Activated CD4-positive, alpha-beta T cell treated with anti-CD3 and anti-CD28 coated beads, Interleukin-2, amount 50 U/mL, for 16 hours (primary cell): Measurements from ENCODE around the gene PCK1.
A peak's percentile ranks its signal among the peaks of the same experiment; 100 is the strongest.
"Not testable (repeated sequence)": the region's sequence is repeated elsewhere in the genome, so short reads cannot be mapped to it uniquely, and the experiment has no call there.

Experiments
- DNase-seq: peaks from one replicate; pipeline ENCODE4 v3.0.0-alpha.2; 2020

PCK1 gene

GRCh38 chr20:57560554-57561355 is at the start of gene PCK1:
Gene PCK1, plus strand, starts transcription at chr20:57561110. Its CDS starts 302 bp downstream, at chr20:57561412.
- no peak for DNase-seq

- DNase-seq, result not testable (repeated sequence)
Observed at GRCh38 chr20:57511709-57512108, 49.2 kb upstream of the PCK1 start.

GRCh38 chr20:57512432-57512831 is 48.5 kb upstream of the PCK1 start:
- no peak for DNase-seq

- no peak for DNase-seq
Observed at GRCh38 chr20:57513199-57513598, 47.7 kb upstream of the PCK1 start.

- DNase-seq, result peak; percentile 30
Observed at GRCh38 chr20:57514273-57514751, 46.6 kb upstream of the PCK1 start.

GRCh38 chr20:57517904-57518303 is 43.0 kb upstream of the PCK1 start:
- no peak for DNase-seq

GRCh38 chr20:57522380-57523140 is 38.4 kb upstream of the PCK1 start:
- DNase-seq, result peak; percentile 51

- DNase-seq, result no peak
Observed at GRCh38 chr20:57523782-57524181, 37.1 kb upstream of the PCK1 start.

GRCh38 chr20:57524511-57525176 is 36.3 kb upstream of the PCK1 start, which contains the start of gene CTCFL:
Gene CTCFL, minus strand, starts transcription at chr20:57525140. Its CDS starts 935 bp downstream, at chr20:57524205.
- DNase-seq, result no peak

GRCh38 chr20:57525328-57526086 is 35.4 kb upstream of the PCK1 start:
- DNase-seq, result no peak

GRCh38 chr20:57526087-57526884 is 34.6 kb upstream of the PCK1 start:
- no peak for DNase-seq

- no peak for DNase-seq
Observed at GRCh38 chr20:57526885-57527460, 33.9 kb upstream of the PCK1 start.

GRCh38 chr20:57527728-57528127 is 33.2 kb upstream of the PCK1 start:
- no peak for DNase-seq

- no peak for DNase-seq
Observed at GRCh38 chr20:57528148-57528547, 32.8 kb upstream of the PCK1 start.

GRCh38 chr20:57529160-57529585 is 31.7 kb upstream of the PCK1 start:
- DNase-seq, result no peak

GRCh38 chr20:57529810-57530209 is 31.1 kb upstream of the PCK1 start:
- no peak for DNase-seq

GRCh38 chr20:57530327-57530981 is 30.5 kb upstream of the PCK1 start:
- no peak for DNase-seq

GRCh38 chr20:57532104-57532503 is 28.8 kb upstream of the PCK1 start:
- DNase-seq, result no peak

- DNase-seq, result no peak
Observed at GRCh38 chr20:57535297-57535696, 25.6 kb upstream of the PCK1 start.

- DNase-seq, result no peak
Observed at GRCh38 chr20:57536120-57536708, 24.7 kb upstream of the PCK1 start.
